SH-SY5Y (cell line): Measurements from ENCODE around the gene ANTXR2.

ENCODE experiments used
- GATA2 ChIP-seq: IDR thresholded peaks from 2 replicates; pipeline ENCODE4 v1.6.1; 2011; ENCODE audit warnings: mild to moderate bottlenecking, low read depth, low read length
- GATA3 ChIP-seq: IDR thresholded peaks from 2 replicates; pipeline ENCODE4 v1.6.1; 2011; ENCODE audit warnings: low read depth, mild to moderate bottlenecking, low read length, moderate library complexity

DNA sequence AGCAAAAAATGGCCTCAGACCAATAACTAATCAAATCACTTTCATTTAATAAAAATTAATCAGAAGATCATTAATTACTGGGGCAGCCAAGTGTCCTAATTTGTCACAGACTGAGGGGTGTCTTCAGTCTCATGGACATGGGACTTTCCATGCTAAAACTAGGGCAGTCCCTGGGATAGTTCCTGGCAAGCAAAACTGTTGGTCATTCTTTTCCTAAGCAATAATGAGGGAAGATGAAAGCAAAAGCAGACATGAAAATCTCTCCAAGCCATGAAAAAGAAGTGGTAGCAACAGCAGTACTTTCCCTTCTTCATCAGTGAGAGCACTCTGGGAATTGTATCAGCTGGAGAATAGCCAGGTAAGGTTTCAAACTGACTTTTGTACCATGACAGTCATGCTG, 3.7 kb upstream of the ANTXR2 start:
- TF ChIP-seq GATA2 = no peak
- no peak for TF ChIP-seq GATA3
